NCI-H526 (cell line): ENCODE data around the gene GPX4.

Experiments
- DNase-seq, 2 experiments: peaks; one replicate each; lab custom pipeline; 2025; lab: John Stamatoyannopoulos, UW

GPX4 gene

DNA sequence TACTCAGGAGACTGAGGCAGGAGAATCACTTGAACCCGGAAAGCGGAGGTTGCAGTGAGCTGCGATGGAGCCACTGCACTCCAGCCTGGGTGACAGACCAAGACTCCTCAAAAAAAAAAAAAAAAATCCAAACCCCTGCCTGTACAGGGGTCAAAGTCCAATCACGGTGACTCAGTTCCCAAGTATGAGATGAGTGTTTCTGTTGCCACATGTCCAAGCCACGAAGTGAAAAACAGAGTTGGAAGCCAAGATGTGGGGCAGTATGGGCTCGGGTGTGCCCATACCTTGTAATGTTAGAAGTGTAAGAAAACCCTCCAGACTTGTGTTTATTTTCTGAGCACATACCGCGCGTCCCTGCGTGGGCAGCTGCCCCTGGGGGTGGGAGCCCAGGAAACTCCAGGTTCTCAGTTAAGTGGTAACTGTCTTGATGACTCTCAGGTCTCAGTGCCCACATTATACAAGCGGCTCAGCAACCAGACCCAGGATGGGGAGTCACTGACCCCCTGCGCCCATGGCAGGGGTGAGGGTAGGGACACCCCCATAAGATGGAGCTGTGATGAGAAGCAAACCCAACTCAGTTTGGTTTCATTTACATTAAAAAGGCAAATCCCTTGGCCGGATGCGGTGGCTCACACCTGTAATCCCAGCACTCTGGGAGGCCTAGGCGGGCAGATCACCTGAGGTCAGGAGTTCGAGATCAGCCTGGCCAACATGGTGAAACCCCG, 1.2 kb upstream of the GPX4 start:
- no peak for DNase-seq

- no peak for DNase-seq
Observed at GRCh38 chr19:1103132-1103707, 574 bp upstream of the GPX4 start.

DNA sequence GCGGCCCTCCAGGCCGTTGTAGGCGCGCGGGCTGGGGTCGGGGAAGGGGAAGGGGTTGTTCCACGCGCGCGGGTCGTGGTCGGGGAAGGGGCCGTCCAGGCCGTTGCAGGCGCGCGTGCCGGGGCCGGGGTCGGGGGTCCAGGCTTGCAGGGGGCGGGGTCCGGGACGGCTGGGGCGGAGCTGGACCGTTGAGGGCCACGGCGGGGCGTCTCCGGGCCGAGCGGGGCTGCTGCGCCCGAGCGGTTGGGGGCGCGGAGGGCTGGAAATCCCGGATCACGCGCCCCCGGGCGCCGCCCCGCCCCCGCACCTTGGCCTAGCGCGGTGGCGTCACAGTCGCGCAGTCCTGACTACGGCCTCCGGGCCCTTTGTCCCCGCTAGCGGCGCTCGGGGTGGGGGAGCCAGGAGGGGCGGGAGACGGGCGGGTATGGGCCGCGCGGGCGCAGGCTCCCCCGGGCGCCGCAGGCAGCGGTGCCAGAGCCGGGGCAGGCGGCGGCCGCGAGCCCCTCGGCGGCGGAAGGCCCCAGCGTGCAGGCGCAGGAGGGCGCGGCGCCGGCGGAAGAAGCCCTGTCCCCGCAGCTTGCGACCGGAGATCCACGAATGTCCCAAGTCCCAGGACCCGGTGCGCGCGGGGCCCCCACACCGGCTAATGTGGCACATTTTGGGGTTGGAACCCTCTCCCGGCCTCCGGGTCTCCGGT, 665 bp downstream of the GPX4 start:
- DNase-seq: peak in 1 of 2 experiments; percentile 70

DNA sequence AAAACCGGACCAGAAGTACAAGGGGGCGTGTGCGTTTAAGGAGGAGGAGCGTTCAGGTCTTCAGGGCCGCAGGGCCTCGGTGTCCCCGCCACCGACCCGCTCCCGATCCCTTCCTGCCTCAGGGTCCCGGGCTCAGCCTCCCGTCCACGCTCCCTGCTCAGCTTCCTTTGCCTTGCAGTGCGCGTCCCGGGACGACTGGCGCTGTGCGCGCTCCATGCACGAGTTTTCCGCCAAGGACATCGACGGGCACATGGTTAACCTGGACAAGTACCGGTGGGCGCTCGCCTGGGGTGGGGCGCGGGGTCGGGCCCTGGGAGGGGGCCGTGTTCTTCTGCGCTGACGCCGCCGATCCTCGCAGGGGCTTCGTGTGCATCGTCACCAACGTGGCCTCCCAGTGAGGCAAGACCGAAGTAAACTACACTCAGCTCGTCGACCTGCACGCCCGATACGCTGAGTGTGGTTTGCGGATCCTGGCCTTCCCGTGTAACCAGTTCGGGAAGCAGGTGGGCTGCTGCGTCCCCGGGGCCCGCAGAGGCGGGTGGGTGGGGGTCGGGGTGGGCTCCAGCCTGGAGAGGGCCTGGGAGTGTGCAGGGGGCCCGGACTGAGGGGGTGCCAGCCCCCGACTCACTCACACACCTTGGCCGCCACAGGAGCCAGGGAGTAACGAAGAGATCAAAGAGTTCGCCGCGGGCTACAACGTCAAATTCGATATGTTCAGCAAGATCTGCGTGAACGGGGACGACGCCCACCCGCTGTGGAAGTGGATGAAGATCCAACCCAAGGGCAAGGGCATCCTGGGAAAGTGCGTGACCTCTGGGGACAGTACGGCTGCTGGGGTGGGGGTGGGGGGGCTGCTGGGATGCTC, 1.4 kb downstream of the GPX4 start:
- peak in 1 of 2 experiments; percentile 52 for DNase-seq

DNA sequence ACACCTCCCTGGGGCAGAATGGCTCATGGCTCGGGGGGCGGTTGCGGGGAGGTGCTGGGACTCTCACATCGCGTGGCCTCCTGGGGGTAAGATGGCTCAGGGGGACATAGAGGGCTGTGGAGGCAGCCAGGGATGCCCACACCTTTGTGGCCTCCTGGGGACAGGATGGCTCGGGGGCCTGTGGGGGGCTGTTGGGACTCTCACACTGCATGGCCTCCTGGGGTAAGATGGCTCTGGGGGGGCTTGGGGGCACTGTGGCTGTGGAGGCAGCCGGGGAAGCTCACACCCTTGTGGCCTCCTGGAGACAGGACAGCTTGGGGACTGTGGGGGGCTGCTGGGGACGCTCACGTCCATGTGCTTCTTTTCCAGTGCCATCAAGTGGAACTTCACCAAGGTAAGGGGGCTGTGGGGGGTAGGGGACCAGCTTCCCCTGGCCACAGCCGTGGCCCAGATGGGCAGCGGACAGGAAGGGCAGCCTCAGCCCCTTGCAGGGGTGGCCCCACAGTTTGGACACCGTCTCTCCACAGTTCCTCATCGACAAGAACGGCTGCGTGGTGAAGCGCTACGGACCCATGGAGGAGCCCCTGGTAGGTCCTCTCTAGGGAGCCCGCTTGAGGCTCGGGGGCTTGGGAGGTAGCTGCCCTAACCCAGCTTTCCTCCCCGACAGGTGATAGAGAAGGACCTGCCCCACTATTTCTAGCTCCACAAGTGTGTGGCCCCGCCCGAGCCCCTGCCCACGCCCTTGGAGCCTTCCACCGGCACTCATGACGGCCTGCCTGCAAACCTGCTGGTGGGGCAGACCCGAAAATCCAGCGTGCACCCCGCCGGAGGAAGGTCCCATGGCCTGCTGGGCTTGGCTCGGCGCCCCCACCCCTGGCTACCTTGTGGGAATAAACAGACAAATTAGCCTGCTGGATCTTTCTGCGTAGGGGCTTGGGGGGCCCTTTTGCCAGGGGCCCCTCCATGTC, 2.4 kb downstream of the GPX4 start:
- DNase-seq: no peak

DNA sequence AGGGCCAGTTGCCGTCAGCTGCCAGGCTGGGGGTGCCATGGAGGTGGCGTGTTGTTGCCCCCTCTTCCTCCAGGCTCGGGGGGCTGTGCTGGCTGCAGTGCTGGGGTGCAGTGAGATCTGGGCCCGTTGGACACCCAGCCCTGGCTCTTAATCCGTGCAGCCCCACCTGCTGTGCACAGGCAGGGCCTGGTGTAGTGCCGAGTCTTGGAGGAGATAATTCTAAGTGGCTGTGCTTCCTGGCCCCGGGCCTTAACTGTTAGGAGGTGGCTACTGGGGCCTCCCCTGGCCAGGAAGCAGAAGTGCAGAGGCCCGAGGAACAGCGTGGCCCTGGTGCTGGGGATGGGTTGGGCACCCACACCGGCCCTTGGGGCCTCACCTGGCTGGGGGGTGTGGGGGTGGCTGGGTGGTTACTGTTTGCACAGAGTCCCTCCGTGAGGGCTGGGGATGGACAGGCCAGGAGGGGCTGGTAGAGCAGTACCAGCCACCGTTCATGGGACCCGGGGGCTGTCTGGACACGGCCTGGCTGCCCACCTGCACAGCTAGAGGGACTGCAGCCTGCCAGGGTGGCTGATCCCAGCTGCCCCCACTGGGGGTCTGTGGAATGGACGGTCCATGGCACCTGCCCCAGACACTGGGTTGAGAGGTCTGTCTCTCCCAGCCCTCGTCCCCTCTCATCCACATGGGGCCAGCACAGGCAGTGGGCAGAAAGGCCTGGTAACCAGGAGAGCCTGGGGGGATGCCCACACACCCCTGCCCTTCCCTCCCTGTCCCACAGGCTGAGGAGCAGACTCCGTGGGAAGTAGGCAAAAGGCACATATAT, 3.3 kb downstream of the GPX4 start:
- no peak for DNase-seq

GRCh38 chr19:1107661-1108261, 4.0 kb downstream of the GPX4 start:
- DNase-seq: no peak

GRCh38 chr19:1108291-1109031, 4.7 kb downstream of the GPX4 start:
- DNase-seq: no peak

GRCh38 chr19:1109032-1109551, 5.3 kb downstream of the GPX4 start:
- DNase-seq: no peak

DNA sequence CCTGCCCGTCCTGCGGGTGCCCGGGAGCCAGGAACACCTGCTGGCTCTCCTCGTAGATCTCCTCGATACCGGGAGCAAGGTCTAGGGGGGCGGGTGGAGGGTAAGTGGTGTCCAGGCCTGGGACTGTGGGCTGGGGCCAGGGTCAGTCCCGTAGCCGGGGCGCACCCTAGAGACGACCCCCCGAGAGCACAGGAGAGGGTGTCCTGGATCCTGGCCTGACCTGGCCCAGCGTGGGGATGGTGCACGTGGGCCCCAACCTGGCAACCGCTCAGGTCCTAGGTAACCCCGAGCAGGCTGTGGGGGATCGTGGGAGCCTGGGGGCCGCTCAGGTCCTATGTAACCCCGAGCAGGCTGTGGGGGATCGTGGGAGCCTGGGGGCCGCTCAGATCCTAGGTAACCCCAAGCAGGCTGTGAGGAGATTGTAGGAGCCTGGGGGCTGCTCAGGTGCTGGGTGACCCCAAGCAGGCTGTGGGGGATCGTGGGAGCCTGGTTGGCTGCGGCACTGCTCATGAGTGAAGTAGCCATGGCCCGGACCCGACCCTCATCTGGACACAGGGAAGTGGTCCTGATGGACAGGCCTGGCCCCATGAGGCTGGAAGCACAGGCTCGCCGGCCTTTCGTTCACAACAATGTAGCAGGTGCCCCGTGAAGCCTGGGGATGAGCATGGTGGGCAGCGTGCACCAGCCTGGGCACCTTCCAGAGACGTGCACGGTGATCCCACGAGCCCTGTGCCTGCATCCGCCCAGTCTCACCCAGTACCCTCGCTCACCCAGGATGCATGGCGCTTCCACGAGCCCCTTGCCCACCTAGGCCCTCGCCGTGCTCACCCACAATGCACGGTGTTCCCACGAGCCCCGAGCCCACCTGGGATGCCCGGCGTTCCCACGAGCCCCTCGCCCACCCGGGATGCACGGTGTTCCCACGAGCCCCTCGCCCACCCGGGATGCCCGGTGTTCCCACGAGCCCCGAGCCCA, 6.2 kb downstream of the GPX4 start:
- no peak for DNase-seq

GRCh38 chr19:1110809-1111640, 7.2 kb downstream of the GPX4 start:
- DNase-seq: peak in 1 of 2 experiments; percentile 21

DNA sequence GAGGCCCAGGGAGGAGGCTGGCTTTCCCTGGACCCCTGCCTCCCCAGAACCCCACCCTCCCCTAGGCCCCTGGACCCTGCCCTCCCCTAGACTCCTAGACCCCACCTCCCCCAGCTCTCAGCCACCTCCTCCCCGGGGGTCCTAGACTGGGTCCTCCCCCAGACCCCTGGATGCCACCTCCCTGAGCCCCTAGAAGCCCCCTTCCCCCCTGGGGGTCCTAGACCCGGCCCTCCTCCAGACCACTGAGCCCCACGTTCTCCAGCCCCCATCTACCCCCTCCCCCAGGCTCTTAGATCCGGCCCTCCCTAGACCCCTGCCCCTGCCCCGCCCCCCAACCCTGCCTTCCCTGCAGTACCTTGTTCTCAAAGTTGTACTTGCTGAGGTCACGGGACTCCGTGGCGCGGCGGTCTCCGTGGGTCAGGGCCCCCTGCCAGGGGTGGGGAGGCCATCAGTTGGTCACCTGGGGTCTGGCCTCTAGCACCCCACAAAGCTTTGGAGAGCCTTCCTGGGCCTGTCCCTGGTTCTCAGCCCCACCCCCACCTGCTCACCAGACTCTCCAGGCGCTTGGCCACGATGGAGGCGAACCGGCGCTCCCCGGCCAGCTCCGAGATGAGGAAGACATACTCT, 8.0 kb downstream of the GPX4 start:
- no peak for DNase-seq

DNA sequence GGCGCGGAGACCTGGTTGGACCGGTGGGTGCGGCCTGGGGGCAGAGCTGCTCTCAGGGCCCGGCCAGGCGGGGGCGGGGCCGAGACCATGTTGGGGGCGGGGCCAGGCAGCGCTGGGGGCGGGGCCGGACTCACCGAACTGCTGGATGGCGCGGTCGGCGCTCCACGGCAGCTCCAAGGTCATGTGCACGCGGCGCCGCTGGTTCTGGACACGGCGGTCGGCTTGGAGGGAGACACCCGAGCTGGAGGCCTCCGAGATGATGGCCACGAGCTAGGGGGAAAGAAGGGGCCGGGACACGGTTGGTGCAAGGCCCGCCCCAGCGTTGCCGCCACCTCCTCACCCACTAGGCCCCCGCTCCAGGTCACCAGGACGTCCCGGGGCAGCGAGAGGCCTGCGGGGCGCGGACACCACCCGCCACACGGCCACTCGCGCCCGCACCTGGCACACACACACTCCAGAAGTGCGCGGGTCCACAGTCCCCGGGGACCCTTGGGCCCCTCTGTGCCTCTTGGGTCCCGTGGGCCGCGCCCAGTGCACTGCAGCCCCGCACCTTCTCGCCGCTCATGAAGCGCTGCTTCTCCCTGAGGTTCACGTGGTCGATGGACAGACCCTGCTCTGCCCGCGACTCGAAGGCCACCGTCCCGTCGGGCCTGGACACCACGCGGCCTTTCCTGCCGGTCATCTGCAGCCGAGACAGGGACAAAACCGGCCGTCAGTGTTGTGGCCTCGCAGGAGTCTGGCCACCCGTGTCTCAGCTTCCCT, 8.7 kb downstream of the GPX4 start:
- peak in 1 of 2 experiments; percentile 44 for DNase-seq

DNA sequence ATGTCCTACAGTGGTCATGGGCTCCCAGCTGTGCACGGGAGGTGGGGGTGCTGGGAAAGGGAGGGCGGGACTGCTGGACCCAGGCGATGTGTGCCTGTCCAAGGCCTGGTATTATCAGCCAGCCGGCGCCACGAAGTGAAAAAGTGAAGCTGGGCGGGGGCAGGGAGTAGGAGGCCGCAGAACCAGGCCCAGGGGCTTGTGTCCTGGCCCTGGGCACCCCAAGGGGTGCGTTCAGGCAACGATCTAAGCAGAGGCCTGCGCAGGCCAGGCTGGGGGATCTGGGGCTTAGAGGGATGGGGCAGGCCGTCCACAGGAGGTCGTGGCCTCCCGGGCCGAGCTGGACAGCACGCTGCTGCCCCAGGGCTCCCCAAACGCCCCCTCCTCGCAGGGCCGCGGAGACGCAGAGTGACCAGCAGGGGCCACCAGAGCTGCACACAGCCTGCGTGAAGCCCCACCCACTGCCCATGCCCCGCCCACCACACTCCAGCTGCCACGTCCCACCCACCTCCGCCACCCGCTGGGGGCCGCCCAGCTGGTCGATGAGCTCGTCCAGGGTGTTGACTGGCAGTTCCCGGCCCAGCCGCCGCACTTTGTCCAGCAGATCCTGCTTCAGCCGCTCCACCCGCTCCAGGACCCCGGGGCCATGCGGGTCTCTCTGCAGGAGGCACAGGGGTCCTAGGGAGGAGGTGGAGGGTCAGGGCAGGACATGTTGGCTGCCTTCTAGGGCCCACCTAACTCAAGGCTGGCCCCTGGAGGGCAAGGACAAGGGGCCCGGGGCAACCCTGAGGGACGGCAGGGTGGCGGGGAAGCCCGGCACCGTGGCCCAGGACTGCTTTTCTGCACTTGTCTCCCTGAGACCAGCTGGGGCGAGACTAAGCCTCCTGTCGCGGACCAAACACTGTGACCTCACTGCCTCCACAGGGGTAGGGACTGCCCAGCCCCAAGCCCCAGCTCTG, 9.5 kb downstream of the GPX4 start:
- DNase-seq: peak; percentile 33 to 91
